ENCODE results near the gene CPE.

Gene CPE

DNA sequence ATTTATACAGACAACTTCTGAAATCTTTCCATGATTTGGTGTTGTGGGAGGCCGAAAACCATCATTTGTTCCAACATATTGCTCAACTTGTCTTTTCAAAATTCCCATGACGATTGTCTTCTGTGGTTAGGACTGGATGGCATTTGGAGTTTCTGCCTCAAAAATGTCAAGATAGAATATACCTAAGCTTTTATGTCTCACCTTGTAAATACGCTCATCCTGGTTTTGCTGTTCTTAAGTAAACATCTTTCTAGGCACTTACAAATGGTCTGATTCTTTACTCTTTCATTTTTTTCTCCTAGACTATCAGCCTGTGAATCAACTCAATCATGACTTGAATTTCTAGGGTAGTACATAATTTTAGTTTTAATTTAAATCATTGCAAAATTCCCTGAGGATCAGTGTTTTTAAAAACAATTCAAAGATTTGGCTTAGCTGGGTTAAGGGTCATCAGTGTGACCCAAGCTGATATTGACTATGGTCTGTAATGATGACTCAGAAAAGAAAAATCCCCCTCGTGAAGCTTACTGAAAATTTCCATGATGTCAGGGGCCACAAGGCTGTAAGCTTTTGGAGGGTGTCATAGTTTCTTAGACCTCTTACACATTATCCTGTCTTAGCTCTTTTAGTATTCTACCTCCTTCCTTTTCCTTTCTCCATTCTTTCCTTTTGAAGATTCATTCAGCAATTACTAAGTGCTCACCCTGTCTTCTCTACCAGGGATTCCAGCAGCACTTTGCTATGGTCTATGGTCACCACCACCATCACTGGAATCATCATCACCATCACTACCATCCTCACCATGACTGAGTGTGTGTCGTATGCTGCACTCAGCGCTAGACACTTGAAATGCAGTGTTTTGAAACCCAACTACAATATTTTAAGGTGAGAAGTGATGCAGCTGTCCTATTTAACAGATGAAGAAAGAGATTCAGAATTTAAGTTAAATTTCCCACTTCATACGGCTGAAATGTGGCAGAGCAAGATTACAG is 124.4 kb downstream of the CPE start:
- Histone ChIP-seq H3K36me3 (ENCODE audit: insufficient read depth, low read depth, low read length) (no peaks in the 10 kb centered on the region), H3K27me3 (ENCODE audit: insufficient read depth, low read length) (no peaks in the 10 kb centered on the region), H3K9me3 (ENCODE audit: insufficient read depth, low read depth, low read length) (no peaks in the 10 kb centered on the region), H3K27ac (ENCODE audit: low read length) (no peak overlapping the region), H3K4me1 (ENCODE audit: insufficient read depth, low read length) (no peaks in the 10 kb centered on the region), H3K9ac (ENCODE audit: low read depth, low read length) (no peak overlapping the region), H3K4me3 (ENCODE audit: low read length) (no peak overlapping the region)

DNA sequence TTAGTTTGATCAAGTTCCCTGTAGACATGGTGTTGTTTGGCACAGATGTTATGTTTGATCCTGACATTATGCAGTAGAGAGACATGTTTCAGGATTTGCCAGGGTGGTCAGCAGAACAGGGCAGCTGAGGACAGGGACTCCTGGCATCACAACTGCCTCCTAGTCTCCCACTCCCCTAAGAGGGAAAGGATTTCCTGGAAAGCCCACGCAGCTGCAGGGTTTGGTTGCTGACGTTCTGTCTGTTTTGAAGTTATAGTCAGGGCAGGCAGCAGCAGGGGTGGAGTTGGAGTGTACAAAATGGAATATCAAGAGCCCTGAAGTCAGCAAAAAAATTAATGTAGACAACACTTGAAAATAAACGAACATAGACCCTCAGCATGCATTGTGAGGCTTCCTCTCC is 125.4 kb downstream of the CPE start:
- H3K27ac ChIP-seq (ENCODE audit: low read length): no peak overlapping the region
- no peaks in the 10 kb centered on the region for H3K4me1 ChIP-seq (ENCODE audit: insufficient read depth, low read length)
- H3K27me3 ChIP-seq (ENCODE audit: insufficient read depth, low read length): no peaks in the 10 kb centered on the region
- H3K9ac ChIP-seq (ENCODE audit: low read depth, low read length): no peak overlapping the region
- no peaks in the 10 kb centered on the region for H3K36me3 ChIP-seq (ENCODE audit: insufficient read depth, low read depth, low read length)
- no peak overlapping the region for H3K4me3 ChIP-seq (ENCODE audit: low read length)
- H3K9me3 ChIP-seq (ENCODE audit: insufficient read depth, low read depth, low read length): no peaks in the 10 kb centered on the region

DNA sequence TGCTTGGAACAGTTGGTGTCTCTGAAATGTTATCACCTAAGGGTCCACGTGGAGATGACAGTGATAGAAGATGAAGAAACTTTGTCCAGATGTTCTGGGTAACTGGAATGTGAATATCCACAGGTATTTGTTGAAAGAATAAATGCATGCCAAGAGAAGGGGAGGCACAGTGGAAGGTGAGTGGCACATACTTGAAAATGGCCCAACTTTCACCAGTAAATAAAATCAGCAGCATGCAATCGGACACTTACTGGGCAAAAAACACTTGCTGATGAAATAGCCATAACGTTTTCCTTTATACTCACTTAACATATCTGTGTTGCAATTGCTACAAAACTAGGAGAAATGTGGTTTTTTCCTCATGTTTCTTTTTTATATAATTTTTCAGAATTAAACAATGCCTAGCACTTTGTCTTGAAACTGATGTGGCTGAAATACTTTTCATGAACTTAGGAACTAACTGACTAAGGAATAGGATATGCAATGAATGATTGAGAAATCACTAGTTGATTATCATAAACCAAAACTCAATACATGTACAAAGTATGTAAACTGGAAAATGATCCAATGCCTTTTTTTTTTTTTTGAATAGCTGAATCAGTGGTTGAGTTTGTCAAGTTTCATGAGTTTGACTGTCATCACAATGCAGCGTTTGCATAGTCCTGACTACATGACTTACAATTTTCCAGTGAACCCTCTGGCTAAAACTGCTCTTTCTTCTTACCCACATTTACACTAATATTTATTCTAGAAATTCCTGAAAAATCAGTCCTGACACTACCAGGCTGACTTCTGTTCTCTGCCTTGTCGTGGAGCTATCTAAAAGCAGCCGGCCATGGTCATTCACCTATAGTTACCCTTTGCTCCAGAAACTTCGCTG is 127.4 kb downstream of the CPE start:
- H3K27ac ChIP-seq (ENCODE audit: low read length): no peak overlapping the region
- no peaks in the 10 kb centered on the region for H3K9me3 ChIP-seq (ENCODE audit: insufficient read depth, low read depth, low read length)
- no peaks in the 10 kb centered on the region for H3K4me1 ChIP-seq (ENCODE audit: insufficient read depth, low read length)
- H3K9ac ChIP-seq (ENCODE audit: low read depth, low read length): no peak overlapping the region
- H3K4me3 ChIP-seq (ENCODE audit: low read length): no peak overlapping the region
- no peaks in the 10 kb centered on the region for H3K27me3 ChIP-seq (ENCODE audit: insufficient read depth, low read length)
- no peaks in the 10 kb centered on the region for H3K36me3 ChIP-seq (ENCODE audit: insufficient read depth, low read depth, low read length)

DNA sequence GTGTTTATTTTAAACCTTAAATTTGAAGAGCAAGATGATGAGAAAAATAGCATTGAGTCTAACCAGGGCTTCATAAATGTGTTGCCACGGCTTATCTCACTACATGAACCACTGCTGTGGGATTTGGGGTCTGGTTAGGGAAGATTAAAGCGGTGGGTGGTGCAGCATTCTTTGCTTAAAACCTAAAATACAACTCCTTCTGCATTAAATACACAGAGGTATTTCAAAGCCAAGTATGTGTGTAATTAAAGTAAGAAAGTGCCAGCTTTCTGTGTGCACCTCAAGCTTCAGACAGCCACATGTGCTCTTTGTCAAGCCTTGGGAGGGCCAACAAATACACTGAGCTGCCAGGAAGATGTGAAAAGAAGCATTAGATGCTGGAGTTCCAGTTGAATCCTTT is 128.0 kb downstream of the CPE start:
- no peak overlapping the region for H3K9ac ChIP-seq (ENCODE audit: low read depth, low read length)
- H3K4me3 ChIP-seq (ENCODE audit: low read length): no peak overlapping the region
- H3K4me1 ChIP-seq (ENCODE audit: insufficient read depth, low read length): no peaks in the 10 kb centered on the region
- H3K36me3 ChIP-seq (ENCODE audit: insufficient read depth, low read depth, low read length): no peaks in the 10 kb centered on the region
- H3K27me3 ChIP-seq (ENCODE audit: insufficient read depth, low read length): no peaks in the 10 kb centered on the region
- no peak overlapping the region for H3K27ac ChIP-seq (ENCODE audit: low read length)
- H3K9me3 ChIP-seq (ENCODE audit: insufficient read depth, low read depth, low read length): no peaks in the 10 kb centered on the region

DNA sequence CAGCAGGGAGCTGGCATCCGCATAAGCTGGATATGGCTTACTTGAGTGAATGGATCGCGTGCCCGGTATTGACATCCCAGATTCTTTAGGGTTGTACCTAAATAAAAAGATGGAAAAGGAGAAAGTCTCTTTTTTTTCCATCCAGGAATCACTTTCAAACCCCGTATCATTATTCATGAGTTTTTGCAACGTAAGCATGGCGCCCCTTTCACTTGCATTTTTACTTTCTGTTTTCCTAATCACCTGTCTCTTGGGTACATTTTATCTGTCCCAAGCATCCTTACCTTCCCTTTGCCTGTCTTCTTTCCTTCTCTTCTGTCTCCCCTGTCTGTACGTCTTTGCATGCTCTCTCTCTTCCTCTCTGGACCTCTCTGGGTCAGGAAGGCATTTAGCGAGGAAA is 128.6 kb downstream of the CPE start:
- H3K4me3 ChIP-seq (ENCODE audit: low read length): no peak overlapping the region
- H3K9ac ChIP-seq (ENCODE audit: low read depth, low read length): no peak overlapping the region
- no peaks in the 10 kb centered on the region for H3K4me1 ChIP-seq (ENCODE audit: insufficient read depth, low read length)
- no peaks in the 10 kb centered on the region for H3K9me3 ChIP-seq (ENCODE audit: insufficient read depth, low read depth, low read length)
- H3K27me3 ChIP-seq (ENCODE audit: insufficient read depth, low read length): no peaks in the 10 kb centered on the region
- no peak overlapping the region for H3K27ac ChIP-seq (ENCODE audit: low read length)
- H3K36me3 ChIP-seq (ENCODE audit: insufficient read depth, low read depth, low read length): no peaks in the 10 kb centered on the region

DNA sequence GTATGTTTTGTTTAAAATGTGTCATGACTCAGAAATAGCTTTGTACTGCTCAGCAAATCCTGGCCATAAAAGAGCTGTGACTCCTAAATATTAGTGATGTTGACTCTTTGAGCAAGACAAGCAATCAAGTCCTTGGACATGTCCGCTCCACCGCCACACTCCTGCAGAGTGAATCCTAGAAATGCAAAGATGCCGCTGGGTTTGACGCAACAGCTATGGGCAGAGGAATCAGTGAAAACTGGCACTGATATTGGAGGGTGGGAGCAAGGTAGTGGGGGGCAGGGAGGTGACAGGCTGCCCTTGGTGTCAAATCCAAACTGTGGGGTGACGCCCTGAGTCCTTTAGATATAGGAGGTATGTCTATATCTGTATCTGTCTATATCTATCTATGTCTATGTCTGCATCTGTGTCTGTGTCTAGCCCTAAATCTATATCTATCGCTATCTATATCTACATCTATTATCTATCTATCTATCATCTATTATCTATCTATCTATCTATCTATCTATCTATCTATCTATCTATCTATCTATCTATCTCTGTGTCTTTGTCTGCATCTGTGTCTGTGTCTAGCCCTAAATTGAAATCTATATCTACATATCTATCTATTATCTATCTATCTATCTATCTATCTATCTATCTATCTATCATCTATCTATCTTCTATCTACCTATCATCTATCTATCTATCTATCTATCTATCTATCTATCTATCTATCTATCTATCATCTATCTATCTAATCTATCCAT is 129.7 kb downstream of the CPE start:
- H3K9ac ChIP-seq (ENCODE audit: low read depth, low read length): no peak overlapping the region

DNA sequence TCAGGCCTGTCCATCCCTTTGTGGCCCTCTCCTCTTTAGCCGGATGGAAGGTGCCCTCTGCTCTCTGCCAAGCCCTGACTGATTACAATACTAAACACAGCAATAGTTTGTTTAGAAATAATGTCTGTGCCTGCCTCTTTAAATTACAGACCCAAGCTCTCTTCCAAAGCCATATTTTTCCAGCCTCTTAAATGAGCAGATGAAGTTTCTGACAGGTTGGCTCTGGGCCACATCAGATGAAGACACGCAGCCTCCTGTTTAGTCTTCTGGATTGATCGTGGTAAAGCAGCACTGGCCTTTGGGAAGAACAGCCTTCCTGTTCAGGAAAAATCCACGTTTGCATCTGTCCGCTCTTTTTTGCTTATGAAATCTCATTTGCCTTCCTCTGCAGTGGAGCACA is 133.6 kb downstream of the CPE start:
- no peaks in the 10 kb centered on the region for H3K9me3 ChIP-seq (ENCODE audit: insufficient read depth, low read depth, low read length)
- no peaks in the 10 kb centered on the region for H3K27me3 ChIP-seq (ENCODE audit: insufficient read depth, low read length)
- H3K4me1 ChIP-seq (ENCODE audit: insufficient read depth, low read length): no peaks in the 10 kb centered on the region
- no peaks in the 10 kb centered on the region for H3K36me3 ChIP-seq (ENCODE audit: insufficient read depth, low read depth, low read length)
- H3K9ac ChIP-seq (ENCODE audit: low read depth, low read length): no peak overlapping the region
- H3K27ac ChIP-seq (ENCODE audit: low read length): no peak overlapping the region
- H3K4me3 ChIP-seq (ENCODE audit: low read length): no peak overlapping the region

More for the DNA sequence above, 129.7 kb downstream of the CPE start:
- Histone ChIP-seq H3K27ac (ENCODE audit: low read length) (no peak overlapping the region), H3K4me1 (ENCODE audit: insufficient read depth, low read length) (no peaks in the 10 kb centered on the region), H3K9me3 (ENCODE audit: insufficient read depth, low read depth, low read length) (no peaks in the 10 kb centered on the region), H3K27me3 (ENCODE audit: insufficient read depth, low read length) (no peaks in the 10 kb centered on the region), H3K4me3 (ENCODE audit: low read length) (no peak overlapping the region), H3K36me3 (ENCODE audit: insufficient read depth, low read depth, low read length) (no peaks in the 10 kb centered on the region)

DNA sequence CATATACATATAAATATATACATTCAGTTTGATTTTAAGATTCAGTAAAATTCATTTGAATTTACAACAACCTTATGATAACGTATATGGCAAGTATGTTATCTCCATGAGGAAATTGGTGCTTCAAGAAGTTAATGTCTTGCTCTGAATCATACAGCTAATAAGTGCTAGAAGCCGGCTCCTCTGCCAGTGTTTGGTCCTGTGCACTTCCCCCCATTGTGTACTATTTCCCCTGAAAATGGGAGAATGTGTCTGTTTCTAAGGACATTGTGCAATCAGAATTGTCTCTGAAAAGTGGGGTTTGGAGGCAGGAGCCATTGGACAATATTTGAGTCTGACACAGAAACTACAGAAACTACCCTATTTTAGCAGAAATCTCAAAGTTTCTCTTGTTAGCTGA is 135.9 kb downstream of the CPE start:
- H3K4me3 ChIP-seq (ENCODE audit: low read length): no peak overlapping the region
- no peak overlapping the region for H3K27ac ChIP-seq (ENCODE audit: low read length)
- H3K27me3 ChIP-seq (ENCODE audit: insufficient read depth, low read length): no peaks in the 10 kb centered on the region
- H3K4me1 ChIP-seq (ENCODE audit: insufficient read depth, low read length): no peaks in the 10 kb centered on the region
- no peak overlapping the region for H3K9ac ChIP-seq (ENCODE audit: low read depth, low read length)
- no peaks in the 10 kb centered on the region for H3K9me3 ChIP-seq (ENCODE audit: insufficient read depth, low read depth, low read length)
- H3K36me3 ChIP-seq (ENCODE audit: insufficient read depth, low read depth, low read length): no peaks in the 10 kb centered on the region

DNA sequence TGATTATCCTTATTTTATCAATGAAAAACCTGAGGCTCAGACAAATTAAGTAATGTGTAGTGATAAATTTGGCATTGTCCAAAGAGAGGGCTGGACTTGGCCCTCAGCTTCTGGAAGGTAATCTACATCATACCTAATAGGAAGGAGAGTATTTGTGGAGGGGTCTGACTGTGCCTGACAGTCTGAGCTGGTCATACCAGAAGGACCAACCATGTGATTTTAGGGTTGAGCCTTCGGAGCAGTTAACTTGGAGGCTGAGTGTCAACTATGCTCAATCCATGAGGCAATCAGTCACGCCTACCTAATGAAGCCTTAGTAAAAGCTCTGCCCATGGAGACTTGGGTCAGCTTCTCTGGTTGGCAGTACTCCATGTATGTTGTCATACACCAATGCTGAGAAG is 136.4 kb downstream of the CPE start:
- no peak overlapping the region for H3K9ac ChIP-seq (ENCODE audit: low read depth, low read length)
- no peaks in the 10 kb centered on the region for H3K36me3 ChIP-seq (ENCODE audit: insufficient read depth, low read depth, low read length)
- H3K4me3 ChIP-seq (ENCODE audit: low read length): no peak overlapping the region
- no peak overlapping the region for H3K27ac ChIP-seq (ENCODE audit: low read length)
- no peaks in the 10 kb centered on the region for H3K27me3 ChIP-seq (ENCODE audit: insufficient read depth, low read length)
- H3K4me1 ChIP-seq (ENCODE audit: insufficient read depth, low read length): no peaks in the 10 kb centered on the region
- no peaks in the 10 kb centered on the region for H3K9me3 ChIP-seq (ENCODE audit: insufficient read depth, low read depth, low read length)

DNA sequence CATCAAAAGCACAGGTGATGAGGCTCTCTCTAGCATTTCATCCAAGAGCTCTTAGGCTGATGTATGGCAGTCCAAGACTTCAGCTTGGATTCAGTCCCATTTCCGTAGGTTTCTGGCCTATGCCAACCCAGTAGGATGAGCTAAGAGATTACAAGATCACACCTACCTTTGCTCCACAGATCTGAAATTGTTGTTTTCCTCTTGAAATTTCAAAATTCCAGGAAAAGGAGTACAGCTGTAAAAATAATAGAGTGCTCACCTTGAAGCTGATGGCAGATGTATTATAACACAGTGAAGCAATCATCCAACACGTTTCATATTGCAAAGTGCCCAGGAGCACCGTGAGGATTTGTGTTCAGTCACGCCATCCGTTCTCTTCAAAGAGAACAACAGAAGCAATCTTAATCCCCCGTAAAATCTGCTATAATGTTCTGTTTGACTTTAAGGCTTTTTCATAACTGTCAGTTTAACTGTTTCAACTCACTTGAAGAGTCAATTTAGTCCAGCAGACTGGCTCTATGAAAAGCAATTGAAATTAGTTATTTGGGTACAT is 137.5 kb downstream of the CPE start:
- H3K4me1 ChIP-seq (ENCODE audit: insufficient read depth, low read length): no peaks in the 10 kb centered on the region
- H3K36me3 ChIP-seq (ENCODE audit: insufficient read depth, low read depth, low read length): no peaks in the 10 kb centered on the region
- no peak overlapping the region for H3K4me3 ChIP-seq (ENCODE audit: low read length)
- H3K9ac ChIP-seq (ENCODE audit: low read depth, low read length): no peak overlapping the region
- no peaks in the 10 kb centered on the region for H3K9me3 ChIP-seq (ENCODE audit: insufficient read depth, low read depth, low read length)
- H3K27me3 ChIP-seq (ENCODE audit: insufficient read depth, low read length): no peaks in the 10 kb centered on the region
- no peak overlapping the region for H3K27ac ChIP-seq (ENCODE audit: low read length)

DNA sequence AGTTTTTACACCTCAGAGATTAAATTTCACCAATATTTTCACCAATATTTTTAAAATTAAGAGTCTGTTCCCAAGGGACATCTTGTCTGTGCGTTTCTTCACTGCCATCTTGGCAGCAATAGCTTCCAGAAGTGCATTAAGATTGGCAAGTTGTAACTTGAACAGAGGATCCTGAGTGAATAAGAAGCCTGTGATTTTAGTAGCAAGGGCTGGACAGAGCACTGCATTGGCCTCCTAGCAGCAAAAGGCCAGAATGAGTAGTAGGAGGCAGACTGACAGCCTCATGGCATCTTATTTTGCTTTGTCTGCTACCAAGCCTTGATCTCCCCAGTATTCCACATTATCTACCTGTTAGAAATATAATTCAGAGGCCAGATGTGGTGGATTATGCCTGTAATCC is 138.4 kb downstream of the CPE start:
- no peak overlapping the region for H3K27ac ChIP-seq (ENCODE audit: low read length)
- no peak overlapping the region for H3K4me3 ChIP-seq (ENCODE audit: low read length)

More for the DNA sequence above, 138.4 kb downstream of the CPE start:
- no peaks in the 10 kb centered on the region for H3K9me3 ChIP-seq (ENCODE audit: insufficient read depth, low read depth, low read length)
- no peaks in the 10 kb centered on the region for H3K27me3 ChIP-seq (ENCODE audit: insufficient read depth, low read length)
- H3K4me1 ChIP-seq (ENCODE audit: insufficient read depth, low read length): no peaks in the 10 kb centered on the region
- H3K9ac ChIP-seq (ENCODE audit: low read depth, low read length): no peak overlapping the region
- H3K36me3 ChIP-seq (ENCODE audit: insufficient read depth, low read depth, low read length): no peaks in the 10 kb centered on the region

Data from iPS-20b (cell line).